ENCODE results near the gene FAM217A. TPM values are rescaled to one million over a fixed set of nuclear protein-coding genes. Genes with fewer than 3 reads are reported as not detected.

FAM217A gene
- total RNA-seq, 1 donor from 2014 or later = not detected

GRCh38 chr6:4108561-4109093 lies 29.7 kb upstream of the FAM217A start:
- H3K9me3 Mint-ChIP-seq (ENCODE audit: unreplicated experiment) = no peaks in the 10 kb centered on the region
- H3K4me3 Mint-ChIP-seq (ENCODE audit: unreplicated experiment) = no peak overlapping the region
- H3K4me1 Mint-ChIP-seq (ENCODE audit: unreplicated experiment) = no peaks in the 10 kb centered on the region
- H3K27ac Mint-ChIP-seq (ENCODE audit: unreplicated experiment) = no peak overlapping the region
- no peak for TF ChIP-seq CTCF (IDR thresholded peaks at IDR 0.05; ENCODE audit: unreplicated experiment)
- no peak for DNase-seq (ENCODE audit: low spot score)
- H3K36me3 Mint-ChIP-seq (ENCODE audit: low read depth, unreplicated experiment) = no peaks in the 10 kb centered on the region
- peaks cover 2% of the 10 kb centered on the region for H3K27me3 Mint-ChIP-seq (ENCODE audit: unreplicated experiment)

- no peak for DNase-seq (ENCODE audit: low spot score)
- no peak overlapping the region for H3K4me3 Mint-ChIP-seq (ENCODE audit: unreplicated experiment)
- H3K27ac Mint-ChIP-seq (ENCODE audit: unreplicated experiment) = no peak overlapping the region
- H3K4me1 Mint-ChIP-seq (ENCODE audit: unreplicated experiment) = no peaks in the 10 kb centered on the region
- no peaks in the 10 kb centered on the region for H3K36me3 Mint-ChIP-seq (ENCODE audit: low read depth, unreplicated experiment)
- H3K9me3 Mint-ChIP-seq (ENCODE audit: unreplicated experiment) = no peaks in the 10 kb centered on the region
- no peak for TF ChIP-seq CTCF (IDR thresholded peaks at IDR 0.05; ENCODE audit: unreplicated experiment)
- H3K27me3 Mint-ChIP-seq (ENCODE audit: unreplicated experiment) = peaks cover 4% of the 10 kb centered on the region
Measured at GRCh38 chr6:4107873-4108272, 28.9 kb upstream of the FAM217A start.

- no peaks in the 10 kb centered on the region for H3K9me3 Mint-ChIP-seq (ENCODE audit: unreplicated experiment)
Measured at GRCh38 chr6:4105980-4106536, 27.1 kb upstream of the FAM217A start.

GRCh38 chr6:4103929-4104328 lies 25.0 kb upstream of the FAM217A start:
- peaks cover 4% of the 10 kb centered on the region for H3K4me1 Mint-ChIP-seq (ENCODE audit: unreplicated experiment)
- no peaks in the 10 kb centered on the region for H3K9me3 Mint-ChIP-seq (ENCODE audit: unreplicated experiment)
- TF ChIP-seq CTCF (IDR thresholded peaks at IDR 0.05; ENCODE audit: unreplicated experiment) = no peak
- H3K36me3 Mint-ChIP-seq (ENCODE audit: low read depth, unreplicated experiment) = no peaks in the 10 kb centered on the region
- no peak overlapping the region for H3K4me3 Mint-ChIP-seq (ENCODE audit: unreplicated experiment)
- H3K27ac Mint-ChIP-seq (ENCODE audit: unreplicated experiment) = no peak overlapping the region
- no peak for DNase-seq (ENCODE audit: low spot score)
- H3K27me3 Mint-ChIP-seq (ENCODE audit: unreplicated experiment) = peaks cover 4% of the 10 kb centered on the region

More at GRCh38 chr6:4105980-4106536, 27.1 kb upstream of the FAM217A start:
- no peak for DNase-seq (ENCODE audit: low spot score)
- no peak for TF ChIP-seq CTCF (IDR thresholded peaks at IDR 0.05; ENCODE audit: unreplicated experiment)
- Mint-ChIP-seq H3K36me3 (ENCODE audit: low read depth, unreplicated experiment) (no peaks in the 10 kb centered on the region), H3K27me3 (ENCODE audit: unreplicated experiment) (peaks cover 4% of the 10 kb centered on the region), H3K4me1 (ENCODE audit: unreplicated experiment) (peaks cover 4% of the 10 kb centered on the region), H3K4me3 (ENCODE audit: unreplicated experiment) (no peak overlapping the region), H3K27ac (ENCODE audit: unreplicated experiment) (no peak overlapping the region)

GRCh38 chr6:4102687-4103244 lies 23.8 kb upstream of the FAM217A start:
- peaks cover 4% of the 10 kb centered on the region for H3K4me1 Mint-ChIP-seq (ENCODE audit: unreplicated experiment)
- H3K27me3 Mint-ChIP-seq (ENCODE audit: unreplicated experiment) = peaks cover 4% of the 10 kb centered on the region
- no peak overlapping the region for H3K27ac Mint-ChIP-seq (ENCODE audit: unreplicated experiment)
- TF ChIP-seq CTCF (IDR thresholded peaks at IDR 0.05; ENCODE audit: unreplicated experiment) = no peak
- H3K9me3 Mint-ChIP-seq (ENCODE audit: unreplicated experiment) = no peaks in the 10 kb centered on the region
- no peak overlapping the region for H3K4me3 Mint-ChIP-seq (ENCODE audit: unreplicated experiment)
- no peaks in the 10 kb centered on the region for H3K36me3 Mint-ChIP-seq (ENCODE audit: low read depth, unreplicated experiment)
- DNase-seq (ENCODE audit: low spot score) = no peak

Measured in endothelial cell (in vitro differentiated cells).